Measurements from ENCODE around the gene KRTAP3-3. TPM values are rescaled to one million over a fixed set of nuclear protein-coding genes. Genes with fewer than 3 reads are reported as not detected.
A peak's percentile ranks its signal among the peaks of the same experiment; 100 is the strongest.
"Not testable (repeated sequence)": the region's sequence is repeated elsewhere in the genome, so short reads cannot be mapped to it uniquely, and the experiment has no call there.

The KRTAP3-3 gene
- total RNA-seq, 2 donors from 2014 or later = not detected

GRCh38 chr17:41015454-41015853 lies 21.5 kb upstream of the KRTAP3-3 start:
- Mint-ChIP-seq H3K4me3 (no peak overlapping the region), H3K36me3 (ENCODE audit: insufficient read depth in 2 of 2) (no peaks in the 10 kb centered on the region), H3K27ac (no peak overlapping the region), H3K9me3 (no peaks in the 10 kb centered on the region), H3K4me1 (ENCODE audit: low read depth) (no peaks in the 10 kb centered on the region), H3K27me3 (ENCODE audit: low read depth) (peaks cover 7% of the 10 kb centered on the region)
- no peak for DNase-seq
- ATAC-seq (replicated peaks in 1 of 2) = no peak

- Mint-ChIP-seq H3K27ac (no peak overlapping the region), H3K4me3 (no peak overlapping the region), H3K27me3 (ENCODE audit: low read depth) (peaks cover 7% of the 10 kb centered on the region), H3K36me3 (ENCODE audit: insufficient read depth in 2 of 2) (no peaks in the 10 kb centered on the region), H3K9me3 (no peaks in the 10 kb centered on the region), H3K4me1 (ENCODE audit: low read depth) (no peaks in the 10 kb centered on the region)
- ATAC-seq (replicated peaks in 1 of 2) (no peak), DNase-seq (no peak)
Measured at GRCh38 chr17:41013606-41014005, 19.6 kb upstream of the KRTAP3-3 start.

- DNase-seq (no peak), ATAC-seq (replicated peaks in 1 of 2) (no peak)
- Mint-ChIP-seq H3K4me1 (ENCODE audit: low read depth) (no peaks in the 10 kb centered on the region), H3K27me3 (ENCODE audit: low read depth) (peaks cover 7% of the 10 kb centered on the region), H3K36me3 (ENCODE audit: insufficient read depth in 2 of 2) (no peaks in the 10 kb centered on the region), H3K4me3 (no peak overlapping the region), H3K9me3 (no peaks in the 10 kb centered on the region), H3K27ac (no peak overlapping the region)
Measured at GRCh38 chr17:41013181-41013580, 19.2 kb upstream of the KRTAP3-3 start.

- H3K27me3 Mint-ChIP-seq (ENCODE audit: low read depth) = peaks cover 7% of the 10 kb centered on the region
- H3K4me3 Mint-ChIP-seq = no peak overlapping the region
- no peaks in the 10 kb centered on the region for H3K4me1 Mint-ChIP-seq (ENCODE audit: low read depth)
- DNase-seq (no peak), ATAC-seq (replicated peaks in 1 of 2) (no peak)
- no peaks in the 10 kb centered on the region for H3K9me3 Mint-ChIP-seq
- H3K36me3 Mint-ChIP-seq (ENCODE audit: insufficient read depth in 2 of 2) = no peaks in the 10 kb centered on the region
- H3K27ac Mint-ChIP-seq = no peak overlapping the region
Measured at GRCh38 chr17:41012326-41013120, 18.6 kb upstream of the KRTAP3-3 start.

GRCh38 chr17:41010441-41010840 lies 16.5 kb upstream of the KRTAP3-3 start:
- Mint-ChIP-seq H3K27ac (no peak overlapping the region), H3K9me3 (no peaks in the 10 kb centered on the region), H3K4me3 (no peak overlapping the region), H3K4me1 (ENCODE audit: low read depth) (no peaks in the 10 kb centered on the region), H3K36me3 (ENCODE audit: insufficient read depth in 2 of 2) (no peaks in the 10 kb centered on the region), H3K27me3 (ENCODE audit: low read depth) (peaks cover 1% of the 10 kb centered on the region)
- ATAC-seq (replicated peaks in 1 of 2) = no peak
- DNase-seq = no peak

GRCh38 chr17:41009936-41010335 lies 16.0 kb upstream of the KRTAP3-3 start:
- ATAC-seq (replicated peaks in 1 of 2) = no peak
- H3K27me3 Mint-ChIP-seq (ENCODE audit: low read depth) = no peaks in the 10 kb centered on the region
- no peaks in the 10 kb centered on the region for H3K36me3 Mint-ChIP-seq (ENCODE audit: insufficient read depth in 2 of 2)
- no peaks in the 10 kb centered on the region for H3K9me3 Mint-ChIP-seq
- H3K4me3 Mint-ChIP-seq = no peak overlapping the region
- DNase-seq = no peak
- H3K4me1 Mint-ChIP-seq (ENCODE audit: low read depth) = no peaks in the 10 kb centered on the region
- no peak overlapping the region for H3K27ac Mint-ChIP-seq

- ATAC-seq (replicated peaks in 1 of 2) = no peak
- no peaks in the 10 kb centered on the region for H3K27me3 Mint-ChIP-seq (ENCODE audit: low read depth)
- H3K4me3 Mint-ChIP-seq = no peak overlapping the region
- DNase-seq = no peak
- no peaks in the 10 kb centered on the region for H3K36me3 Mint-ChIP-seq (ENCODE audit: insufficient read depth in 2 of 2)
- H3K27ac Mint-ChIP-seq = no peak overlapping the region
- H3K9me3 Mint-ChIP-seq = no peaks in the 10 kb centered on the region
- no peaks in the 10 kb centered on the region for H3K4me1 Mint-ChIP-seq (ENCODE audit: low read depth)
Measured at GRCh38 chr17:41009301-41009760, 15.4 kb upstream of the KRTAP3-3 start.

GRCh38 chr17:41008811-41009210 lies 14.8 kb upstream of the KRTAP3-3 start, which contains the start of gene KRTAP3-1:
TSS of gene KRTAP3-1 (minus strand) at chr17:41009128. CDS start at chr17:41009074, 54 bp downstream.
- Mint-ChIP-seq H3K27ac (no peak within 1 kb of the TSS), H3K9me3 (no peaks in the 10 kb centered on the region), H3K4me3 (no peak within 1 kb of the TSS), H3K36me3 (ENCODE audit: insufficient read depth in 2 of 2) (no peaks in the 10 kb centered on the region), H3K4me1 (ENCODE audit: low read depth) (no peaks in the 10 kb centered on the region), H3K27me3 (ENCODE audit: low read depth) (no peaks in the 10 kb centered on the region)
- ATAC-seq (replicated peaks in 1 of 2) (no peak), DNase-seq (no peak)

- H3K4me1 Mint-ChIP-seq (ENCODE audit: low read depth) = peaks cover 6% of the 10 kb centered on the region
Measured at GRCh38 chr17:41004397-41004796, 10.4 kb upstream of the KRTAP3-3 start.

GRCh38 chr17:41003926-41004325 lies 10.0 kb upstream of the KRTAP3-3 start:
- no peaks in the 10 kb centered on the region for H3K9me3 Mint-ChIP-seq
- no peaks in the 10 kb centered on the region for H3K36me3 Mint-ChIP-seq (ENCODE audit: insufficient read depth in 2 of 2)
- H3K27ac Mint-ChIP-seq = no peak overlapping the region
- H3K4me1 Mint-ChIP-seq (ENCODE audit: low read depth) = peaks cover 6% of the 10 kb centered on the region
- no peak overlapping the region for H3K4me3 Mint-ChIP-seq
- ATAC-seq (replicated peaks in 1 of 2) (no peak), DNase-seq (no peak)
- H3K27me3 Mint-ChIP-seq (ENCODE audit: low read depth) = peaks cover 7% of the 10 kb centered on the region

More at GRCh38 chr17:41004397-41004796, 10.4 kb upstream of the KRTAP3-3 start:
- no peak overlapping the region for H3K4me3 Mint-ChIP-seq
- ATAC-seq (replicated peaks in 1 of 2) (no peak), DNase-seq (no peak)
- no peaks in the 10 kb centered on the region for H3K9me3 Mint-ChIP-seq
- no peak overlapping the region for H3K27ac Mint-ChIP-seq
- peaks cover 2% of the 10 kb centered on the region for H3K27me3 Mint-ChIP-seq (ENCODE audit: low read depth)
- no peaks in the 10 kb centered on the region for H3K36me3 Mint-ChIP-seq (ENCODE audit: insufficient read depth in 2 of 2)

GRCh38 chr17:41002814-41003213 lies 8.8 kb upstream of the KRTAP3-3 start:
- ATAC-seq (replicated peaks in 1 of 2) (peak in 1 of 2 donors; percentile 50), DNase-seq (no peak)
- H3K27me3 Mint-ChIP-seq (ENCODE audit: low read depth) = peaks cover 15% of the 10 kb centered on the region
- H3K9me3 Mint-ChIP-seq = no peaks in the 10 kb centered on the region
- H3K27ac Mint-ChIP-seq = no peak overlapping the region
- no peaks in the 10 kb centered on the region for H3K36me3 Mint-ChIP-seq (ENCODE audit: insufficient read depth in 2 of 2)
- H3K4me1 Mint-ChIP-seq (ENCODE audit: low read depth) = peaks cover 6% of the 10 kb centered on the region
- no peak overlapping the region for H3K4me3 Mint-ChIP-seq

- no peak overlapping the region for H3K27ac Mint-ChIP-seq
- no peak for ATAC-seq (replicated peaks in 1 of 2)
- peaks cover 6% of the 10 kb centered on the region for H3K4me1 Mint-ChIP-seq (ENCODE audit: low read depth)
- no peak for DNase-seq
- H3K4me3 Mint-ChIP-seq = no peak overlapping the region
- H3K27me3 Mint-ChIP-seq (ENCODE audit: low read depth) = peaks cover 24% of the 10 kb centered on the region
- H3K9me3 Mint-ChIP-seq = no peaks in the 10 kb centered on the region
- no peaks in the 10 kb centered on the region for H3K36me3 Mint-ChIP-seq (ENCODE audit: insufficient read depth in 2 of 2)
Measured at GRCh38 chr17:41001795-41002194, 7.8 kb upstream of the KRTAP3-3 start.

- DNase-seq; H3K27ac Mint-ChIP-seq; H3K36me3 Mint-ChIP-seq (ENCODE audit: insufficient read depth in 2 of 2); H3K4me1 Mint-ChIP-seq (ENCODE audit: low read depth); H3K9me3 Mint-ChIP-seq; ATAC-seq (replicated peaks in 1 of 2); H3K4me3 Mint-ChIP-seq: not testable (repeated sequence)
- peaks cover 36% of the 10 kb centered on the region for H3K27me3 Mint-ChIP-seq (ENCODE audit: low read depth)
Measured at GRCh38 chr17:40999563-40999962, 5.6 kb upstream of the KRTAP3-3 start, which contains the start of gene KRTAP3-2. TSS of gene KRTAP3-2 (minus strand) at chr17:40999906. CDS start at chr17:40999853, 53 bp downstream.

GRCh38 chr17:40997361-40997760 lies 3.4 kb upstream of the KRTAP3-3 start:
- Mint-ChIP-seq H3K4me1 (ENCODE audit: low read depth) (no peaks in the 10 kb centered on the region), H3K27ac (no peak overlapping the region), H3K9me3 (no peaks in the 10 kb centered on the region), H3K4me3 (no peak overlapping the region), H3K36me3 (ENCODE audit: insufficient read depth in 2 of 2) (no peaks in the 10 kb centered on the region), H3K27me3 (ENCODE audit: low read depth) (peaks cover 54% of the 10 kb centered on the region)
- DNase-seq (no peak), ATAC-seq (replicated peaks in 1 of 2) (no peak)
